GM19324 (cell line): Measurements from ENCODE around the gene DCAF5.

Experiments used
- ATAC-seq: cut with Tn5 transposase; IDR thresholded peaks from one replicate; pipeline ENCODE4 v1.9.1; 2021; ENCODE audit warnings: mild to moderate bottlenecking, moderate library complexity; ENCODE audit not compliant: unreplicated experiment, low FRiP score

Gene DCAF5

GRCh38 chr14:69012256-69012953, 140.5 kb downstream of the DCAF5 start:
- ATAC-seq: no peak

DNA sequence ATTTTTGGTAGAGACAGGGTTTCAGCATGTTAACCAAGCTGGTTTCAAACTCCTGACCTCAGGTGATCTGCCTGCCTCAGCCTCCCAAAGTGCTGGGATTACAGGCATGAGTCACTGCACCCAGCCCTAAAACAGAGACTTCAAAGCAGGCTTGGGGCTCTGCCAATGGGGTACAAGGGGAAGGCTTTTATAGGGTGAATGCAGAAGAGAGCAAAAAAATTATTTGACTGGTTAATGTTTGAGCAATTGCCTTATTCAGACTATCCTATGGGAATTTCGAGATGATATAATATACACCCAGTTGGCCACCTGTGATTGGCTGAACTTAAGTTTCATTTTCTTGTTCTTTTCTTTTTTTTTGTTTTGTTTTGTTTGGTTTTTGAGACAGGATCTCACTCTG, 142.3 kb downstream of the DCAF5 start:
- no peak for ATAC-seq

GRCh38 chr14:69008421-69008884, 144.5 kb downstream of the DCAF5 start:
- no peak for ATAC-seq

GRCh38 chr14:69006346-69006745, 146.6 kb downstream of the DCAF5 start:
- no peak for ATAC-seq

GRCh38 chr14:69005432-69006148, 147.3 kb downstream of the DCAF5 start:
- no peak for ATAC-seq

DNA sequence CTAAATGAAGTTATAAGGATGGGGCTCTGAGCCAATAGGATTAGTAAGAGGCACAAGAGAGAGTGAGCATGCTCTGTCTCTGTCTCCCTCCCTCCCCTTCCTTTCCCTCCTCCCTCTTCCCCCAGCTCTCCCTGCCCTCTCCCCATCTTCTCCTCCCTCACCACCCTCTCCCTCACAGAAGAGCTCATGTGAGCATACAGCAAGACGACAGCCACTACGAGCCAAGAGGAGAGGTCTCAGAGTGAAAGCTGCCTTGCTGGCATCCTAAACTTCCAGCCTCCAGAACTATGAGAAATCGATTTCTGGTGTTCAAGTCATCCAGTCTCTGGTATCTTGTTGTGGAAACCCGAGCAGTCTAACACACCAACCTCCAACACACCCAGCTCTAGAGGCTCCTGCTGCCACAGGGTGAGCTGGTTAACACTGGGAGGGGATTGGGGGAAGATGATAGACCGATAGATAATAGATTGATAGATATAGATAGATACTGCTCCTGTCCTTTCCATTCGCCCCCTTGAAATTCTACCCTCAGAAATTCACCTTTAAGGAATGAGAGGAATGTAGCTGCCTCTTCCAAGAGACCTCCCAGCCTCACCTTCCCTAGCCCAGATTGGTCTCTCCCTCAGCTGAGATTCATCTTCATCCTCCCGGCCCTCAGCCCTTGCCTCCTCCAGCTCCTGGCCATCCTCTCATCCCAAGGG, 148.0 kb downstream of the DCAF5 start:
- ATAC-seq: no peak

- no peak for ATAC-seq
These were observed 149.3 kb downstream of the DCAF5 start for GRCh38 chr14:69003626-69004025.

- no peak for ATAC-seq
These were observed 150.8 kb downstream of the DCAF5 start for GRCh38 chr14:69002069-69002468.

GRCh38 chr14:69001375-69001774, 151.5 kb downstream of the DCAF5 start:
- no peak for ATAC-seq
